T-helper 2 cell treated with Interferon-gamma antibody and Interleukin-4, amounts not matched to agents 5 μg/mL and 100 μg/mL, for 36 hours (primary cell): ENCODE measurements around the gene RECK.
A peak's percentile ranks its signal among the peaks of the same experiment; 100 is the strongest.

ENCODE experiments used
- DNase-seq: peaks from one replicate; pipeline ENCODE4 v3.0.0; 2021; ENCODE audit warnings: low spot score
- H3K27ac Mint-ChIP-seq: one replicate; pipeline ENCODE4 v1.8.0; 2021; ENCODE audit warnings: mild to moderate bottlenecking, mixed read lengths
- H3K27me3 Mint-ChIP-seq: one replicate; pipeline ENCODE4 v1.8.0; 2021; ENCODE audit warnings: low read depth, mixed read lengths
- H3K36me3 Mint-ChIP-seq: one replicate; pipeline ENCODE4 v1.8.0; 2021; ENCODE audit warnings: low read depth, mixed read lengths
- H3K4me1 Mint-ChIP-seq: one replicate; pipeline ENCODE4 v1.8.0; 2021; ENCODE audit warnings: low read depth, mixed read lengths
- H3K4me3 Mint-ChIP-seq: one replicate; pipeline ENCODE4 v1.8.0; 2022; ENCODE audit warnings: mild to moderate bottlenecking, moderate library complexity, mixed read lengths
- H3K9me3 Mint-ChIP-seq: one replicate; pipeline ENCODE4 v1.8.0; 2021; ENCODE audit warnings: mixed read lengths

RECK gene

GRCh38 chr9:36162211-36162738, 125.6 kb downstream of the RECK start:
- peaks cover 12% of the 10 kb centered on the region for H3K4me1 Mint-ChIP-seq
- peaks cover 39% of the 10 kb centered on the region for H3K36me3 Mint-ChIP-seq
- no peak for DNase-seq
- H3K27me3 Mint-ChIP-seq = no peaks in the 10 kb centered on the region
- H3K9me3 Mint-ChIP-seq = peaks cover 6% of the 10 kb centered on the region
- H3K4me3 Mint-ChIP-seq = no peak overlapping the region
- no peak overlapping the region for H3K27ac Mint-ChIP-seq

DNA sequence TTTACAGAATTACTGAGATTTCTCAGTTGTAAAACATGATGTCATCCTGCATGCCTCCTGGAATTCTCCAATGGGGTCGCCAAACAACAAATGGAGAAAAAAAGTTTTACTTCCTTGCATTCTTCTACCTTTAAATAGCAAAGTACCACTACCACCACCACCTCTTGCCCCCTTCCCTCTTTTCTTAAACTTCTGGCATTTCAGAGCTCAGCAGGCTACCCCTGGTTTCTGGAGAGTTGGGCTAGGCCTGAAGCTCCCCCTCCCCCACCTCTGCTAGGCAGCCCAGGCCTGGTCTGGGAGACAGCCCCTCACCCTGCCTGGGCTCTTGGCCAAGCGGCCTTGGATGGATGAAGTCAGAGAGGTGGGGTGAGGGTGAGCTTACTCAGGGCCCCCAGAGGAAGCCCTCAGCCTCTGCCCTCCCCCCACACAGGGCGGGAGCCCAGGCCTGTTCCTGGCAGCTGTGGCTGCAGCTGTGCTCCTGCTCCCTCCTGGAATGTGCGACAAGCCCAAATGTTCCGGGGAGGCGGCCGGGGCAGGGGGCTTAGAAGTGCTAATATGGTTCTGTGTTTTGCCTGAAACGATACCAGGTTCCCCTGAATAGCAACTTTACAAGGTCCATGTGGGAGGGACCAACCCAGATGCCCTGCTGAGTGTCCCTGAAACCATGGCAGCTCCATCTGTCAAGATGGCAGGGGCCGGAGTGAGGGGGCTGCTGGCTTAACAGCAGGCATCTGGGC, 126.5 kb downstream of the RECK start:
- Mint-ChIP-seq H3K4me1 (peaks cover 12% of the 10 kb centered on the region), H3K27me3 (no peaks in the 10 kb centered on the region), H3K4me3 (no peak overlapping the region), H3K9me3 (peaks cover 3% of the 10 kb centered on the region), H3K27ac (no peak overlapping the region), H3K36me3 (peaks cover 31% of the 10 kb centered on the region)
- DNase-seq = no peak

DNA sequence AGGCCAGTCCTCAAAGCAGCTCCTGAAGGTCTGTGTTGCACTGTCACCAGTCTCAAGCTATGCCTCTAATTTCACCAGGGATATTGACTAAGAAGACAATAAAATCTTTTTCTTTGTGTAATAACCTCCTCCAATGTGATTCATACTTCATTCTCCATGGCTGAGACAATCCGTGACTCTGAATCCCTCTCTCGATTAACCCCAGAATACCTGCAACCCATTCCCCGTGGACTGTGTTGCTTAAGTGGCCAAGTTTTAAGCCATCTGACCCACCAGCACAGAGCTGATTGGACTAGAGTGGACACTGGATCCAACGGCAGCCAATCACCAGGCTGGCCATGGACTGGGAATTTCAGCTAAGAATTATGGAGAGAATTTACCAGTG, 127.1 kb downstream of the RECK start:
- Mint-ChIP-seq H3K9me3 (no peaks in the 10 kb centered on the region), H3K27ac (no peak overlapping the region), H3K27me3 (no peaks in the 10 kb centered on the region), H3K36me3 (peaks cover 26% of the 10 kb centered on the region), H3K4me1 (peaks cover 12% of the 10 kb centered on the region), H3K4me3 (no peak overlapping the region)
- no peak for DNase-seq

DNA sequence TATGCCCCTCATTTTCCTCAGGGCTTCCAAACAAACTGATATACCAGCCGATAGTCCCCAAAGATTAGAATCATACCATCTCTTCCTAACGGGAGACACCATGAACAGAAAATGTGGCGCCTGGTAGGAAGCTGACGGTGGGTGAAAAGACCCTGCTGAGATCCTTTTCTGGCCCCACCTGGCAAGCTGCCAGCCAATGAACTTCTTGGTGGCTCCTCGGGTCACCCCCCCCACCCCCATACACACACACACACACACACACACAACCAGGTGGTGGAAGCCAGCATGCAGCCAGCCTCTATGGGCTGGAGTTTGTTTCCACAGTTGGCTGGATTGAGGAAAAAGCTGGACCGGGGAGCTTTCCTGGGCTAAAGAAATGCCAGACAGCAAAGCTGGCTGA, 127.7 kb downstream of the RECK start:
- no peak overlapping the region for H3K4me3 Mint-ChIP-seq
- peaks cover 9% of the 10 kb centered on the region for H3K4me1 Mint-ChIP-seq
- peaks cover 21% of the 10 kb centered on the region for H3K36me3 Mint-ChIP-seq
- DNase-seq = no peak
- no peaks in the 10 kb centered on the region for H3K9me3 Mint-ChIP-seq
- no peak overlapping the region for H3K27ac Mint-ChIP-seq
- peaks cover 2% of the 10 kb centered on the region for H3K27me3 Mint-ChIP-seq

- Mint-ChIP-seq H3K27ac (no peak overlapping the region), H3K9me3 (no peaks in the 10 kb centered on the region), H3K4me3 (peak overlapping the region; percentile 55), H3K27me3 (peaks cover 2% of the 10 kb centered on the region), H3K4me1 (peaks cover 9% of the 10 kb centered on the region), H3K36me3 (peaks cover 19% of the 10 kb centered on the region)
- no peak for DNase-seq
These were observed 128.3 kb downstream of the RECK start for GRCh38 chr9:36164989-36165388.

- DNase-seq = no peak
- Mint-ChIP-seq H3K4me3 (peak overlapping the region; percentile 34), H3K27me3 (peaks cover 2% of the 10 kb centered on the region), H3K36me3 (peaks cover 14% of the 10 kb centered on the region), H3K9me3 (no peaks in the 10 kb centered on the region), H3K27ac (peak overlapping the region; percentile 31), H3K4me1 (peaks cover 9% of the 10 kb centered on the region)
These were observed 129.1 kb downstream of the RECK start for GRCh38 chr9:36165826-36166167.

- no peaks in the 10 kb centered on the region for H3K9me3 Mint-ChIP-seq
- H3K4me3 Mint-ChIP-seq = peak overlapping the region; percentile 77
- H3K36me3 Mint-ChIP-seq = peaks cover 14% of the 10 kb centered on the region
- peak overlapping the region; percentile 62 for H3K27ac Mint-ChIP-seq
- peaks cover 9% of the 10 kb centered on the region for H3K4me1 Mint-ChIP-seq
- peaks cover 2% of the 10 kb centered on the region for H3K27me3 Mint-ChIP-seq
- DNase-seq = peak; percentile 83
These were observed 129.6 kb downstream of the RECK start for GRCh38 chr9:36166168-36166927.

DNA sequence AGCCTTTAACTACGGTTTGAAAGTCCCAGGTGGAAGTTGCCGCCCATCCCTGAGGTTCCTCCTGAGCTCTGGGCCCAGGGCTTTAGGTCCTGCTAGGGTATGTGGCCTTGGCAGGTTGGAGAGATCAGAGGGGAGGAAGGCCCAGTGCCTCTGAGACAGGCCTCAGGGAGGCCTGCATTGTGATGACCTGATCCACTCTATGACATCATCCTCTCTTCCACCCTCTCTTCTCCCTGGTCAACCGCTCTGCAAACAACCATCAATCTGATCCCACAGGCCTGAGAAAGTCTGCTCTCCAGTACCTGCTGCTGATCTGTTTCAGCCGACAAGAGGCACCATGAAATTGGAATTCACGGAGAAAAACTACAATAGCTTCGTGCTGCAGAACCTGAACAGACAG, 132.5 kb downstream of the RECK start, which contains the start of gene CCIN:
Gene CCIN (plus strand): TSS at position 223 of the 400 bp plus-strand sequence. CDS start 115 bp downstream, at position 338.
- Mint-ChIP-seq H3K27ac (no peak within 1 kb of the TSS), H3K9me3 (no peaks in the 10 kb centered on the region), H3K27me3 (peaks cover 2% of the 10 kb centered on the region), H3K4me3 (no peak within 1 kb of the TSS), H3K36me3 (no peaks in the 10 kb centered on the region), H3K4me1 (peaks cover 9% of the 10 kb centered on the region)
- no peak for DNase-seq

DNA sequence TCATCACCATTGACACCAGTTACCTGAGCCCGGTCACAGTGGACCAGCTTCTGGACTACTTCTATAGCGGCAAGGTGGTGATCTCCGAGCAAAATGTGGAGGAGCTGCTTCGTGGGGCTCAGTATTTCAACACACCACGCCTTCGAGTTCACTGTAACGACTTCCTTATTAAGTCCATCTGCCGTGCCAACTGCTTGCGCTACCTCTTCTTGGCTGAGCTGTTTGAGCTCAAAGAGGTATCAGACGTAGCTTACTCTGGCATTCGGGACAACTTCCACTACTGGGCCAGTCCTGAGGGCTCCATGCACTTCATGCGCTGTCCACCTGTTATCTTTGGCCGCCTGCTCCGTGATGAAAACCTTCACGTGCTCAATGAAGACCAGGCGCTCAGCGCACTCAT, 133.0 kb downstream of the RECK start:
- Mint-ChIP-seq H3K4me1 (peaks cover 11% of the 10 kb centered on the region), H3K9me3 (no peaks in the 10 kb centered on the region), H3K36me3 (no peaks in the 10 kb centered on the region), H3K4me3 (no peak overlapping the region), H3K27ac (no peak overlapping the region), H3K27me3 (peaks cover 2% of the 10 kb centered on the region)
- no peak for DNase-seq

DNA sequence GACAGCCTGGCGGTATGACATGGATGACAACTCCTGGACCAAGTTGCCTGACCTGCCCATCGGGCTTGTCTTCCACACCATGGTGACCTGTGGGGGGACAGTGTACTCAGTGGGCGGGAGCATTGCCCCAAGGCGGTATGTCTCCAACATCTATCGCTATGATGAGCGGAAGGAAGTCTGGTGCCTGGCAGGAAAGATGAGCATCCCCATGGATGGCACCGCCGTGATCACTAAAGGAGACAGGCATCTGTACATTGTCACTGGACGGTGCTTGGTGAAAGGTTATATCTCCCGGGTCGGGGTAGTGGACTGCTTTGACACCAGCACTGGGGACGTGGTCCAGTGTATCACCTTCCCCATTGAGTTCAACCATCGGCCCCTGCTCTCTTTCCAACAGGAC, 133.8 kb downstream of the RECK start:
- Mint-ChIP-seq H3K27ac (no peak overlapping the region), H3K4me1 (peaks cover 11% of the 10 kb centered on the region), H3K36me3 (no peaks in the 10 kb centered on the region), H3K9me3 (no peaks in the 10 kb centered on the region), H3K4me3 (no peak overlapping the region), H3K27me3 (peaks cover 2% of the 10 kb centered on the region)
- DNase-seq = no peak

- no peaks in the 10 kb centered on the region for H3K9me3 Mint-ChIP-seq
- no peak overlapping the region for H3K4me3 Mint-ChIP-seq
- peaks cover 6% of the 10 kb centered on the region for H3K4me1 Mint-ChIP-seq
- H3K36me3 Mint-ChIP-seq = no peaks in the 10 kb centered on the region
- peaks cover 2% of the 10 kb centered on the region for H3K27me3 Mint-ChIP-seq
- no peak overlapping the region for H3K27ac Mint-ChIP-seq
- DNase-seq = no peak
These were observed 137.1 kb downstream of the RECK start for GRCh38 chr9:36173861-36174260.
